ENCODE data around the gene C2orf49. TPM values are rescaled to one million over a fixed set of nuclear protein-coding genes. Genes with fewer than 3 reads are reported as not detected.

Gene C2orf49
- total and polyA plus RNA-seq, 2 of the 8 experiments (the other 6 are each of a cell fraction or from before 2014, with no cell fraction given), result 5.6 to 19.9 TPM

DNA sequence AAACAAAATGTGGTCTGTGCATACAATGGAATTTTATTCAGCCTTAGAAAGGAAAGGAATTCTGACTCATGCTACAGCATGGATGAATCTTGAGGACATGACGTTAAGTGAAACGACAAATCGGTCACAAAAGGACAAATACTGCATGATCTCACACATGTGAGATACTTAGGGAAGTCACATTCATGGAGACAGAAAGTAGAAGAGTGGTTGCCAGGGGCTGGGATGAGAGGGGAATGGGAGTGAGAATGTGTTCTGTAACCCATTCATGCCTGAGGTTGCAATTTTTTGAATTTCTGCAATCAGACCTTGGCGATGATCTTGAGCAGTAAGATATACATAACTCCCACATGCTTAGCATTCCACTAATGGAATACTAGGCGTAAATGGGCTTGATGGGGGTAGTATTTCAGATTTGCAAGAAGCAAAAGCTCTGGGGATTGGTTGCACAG lies 39.5 kb downstream of the C2orf49 start:
- H3K9me3 ChIP-seq (ENCODE audit: insufficient read depth in 2 of 2, low read depth in 1 of 2, low read length in 1 of 2), result no peaks in the 10 kb centered on the region
- no peak overlapping the region for H3K56ac ChIP-seq (replicated peaks; ENCODE audit: insufficient read length, low read depth, low read length)
- H3K4me1 ChIP-seq (replicated peaks in 1 of 4; ENCODE audit: control insufficient read depth in 3 of 4, insufficient read depth in 4 of 4, low read length in 3 of 4), result no peaks in the 10 kb centered on the region; a peak in 2 of 7 replicates
- CTCF ChIA-PET (ENCODE audit: partially characterized antibody), result no interaction called here
- TF ChIP-seq TAF1 (IDR thresholded peaks at IDR 0.05; ENCODE audit: low read depth, low read length) (no peak), CTBP2 (IDR thresholded peaks at IDR 0.05; ENCODE audit: borderline replicate concordance, insufficient read depth, insufficient read length, low read length) (no peak), POLR2AphosphoS5 (IDR thresholded peaks at IDR 0.05; ENCODE audit: low read depth, low read length) (no peak)
- H3K18ac ChIP-seq (ENCODE audit: extremely low read depth, low read length), result no peak overlapping the region
- H3K36me3 ChIP-seq (ENCODE audit: control insufficient read depth in 2 of 4, insufficient read depth in 4 of 4, low read length in 3 of 4), result peaks cover 0 to 19% (median 1%) of the 10 kb centered on the region in 4 experiments; a peak in 4 of 8 replicates
- H3K4me2 ChIP-seq (ENCODE audit: insufficient read depth in 1 of 2, low read depth in 2 of 2, low read length in 2 of 2), result no peak overlapping the region
- POLR2A ChIA-PET (ENCODE audit: partially characterized antibody), result no interaction called here
- no peak overlapping the region for H3K14ac ChIP-seq (ENCODE audit: insufficient read length)
- no peak overlapping the region for H2BK20ac ChIP-seq (ENCODE audit: low read length)
- no peak overlapping the region for H4K91ac ChIP-seq (replicated peaks; ENCODE audit: insufficient read length, low read length)
- no peaks in the 10 kb centered on the region for H3K27me3 ChIP-seq (replicated peaks in 1 of 4; ENCODE audit: control insufficient read depth in 3 of 4, extremely low read depth in 1 of 4, insufficient read depth in 3 of 4, low read length in 3 of 4)
- H3K27ac ChIP-seq (ENCODE audit: low read depth, low read length), result no peak overlapping the region
- H3K9ac ChIP-seq (replicated peaks in 1 of 4; ENCODE audit: extremely low read depth in 1 of 4, low read depth in 3 of 4, low read length in 3 of 4), result no peak overlapping the region
- H3K79me2 ChIP-seq (ENCODE audit: control insufficient read depth in 1 of 2, insufficient read depth in 2 of 2, low read length in 2 of 2), result no peaks in the 10 kb centered on the region
- no peaks in the 10 kb centered on the region for H4K20me1 ChIP-seq (replicated peaks in 1 of 2; ENCODE audit: control insufficient read depth in 1 of 2, insufficient read depth in 2 of 2, low read length in 2 of 2)
- no peak overlapping the region for H2BK120ac ChIP-seq (replicated peaks; ENCODE audit: low read depth, low read length)
- H3K23me2 ChIP-seq (ENCODE audit: low read depth, low read length), result no peaks in the 10 kb centered on the region
- no peak for FAIRE-seq
- WGBS, 2 experiments (ENCODE audit: extremely low coverage in 1 of 2, insufficient coverage in 1 of 2, insufficient read length in 1 of 2, insufficient replicate concordance in 2 of 2, low coverage in 1 of 2, low lambda C conversion rate in 2 of 2, missing lambda C conversion rate in 1 of 2), result 92% methylated on average over 5 of the region's 5 CpGs; no CpG with 5 or more reads in 1 of the 2 experiments
- H3K23ac ChIP-seq (ENCODE audit: insufficient read length), result no peak overlapping the region
- no peak overlapping the region for H2BK12ac ChIP-seq (ENCODE audit: low read depth, low read length)
- no peak overlapping the region for H3K4ac ChIP-seq (replicated peaks; ENCODE audit: insufficient read length, low read depth, low read length)
- no peak overlapping the region for H2BK15ac ChIP-seq (ENCODE audit: low read length)
- no peak overlapping the region for H3K4me3 ChIP-seq (ENCODE audit: extremely low read depth in 1 of 4, insufficient read depth in 2 of 4, low read depth in 3 of 4, low read length in 4 of 4)
- H2BK5ac ChIP-seq (ENCODE audit: low read depth, low read length), result no peak overlapping the region
- H2AFZ ChIP-seq (ENCODE audit: low read length), result no peak overlapping the region
- H2AK5ac ChIP-seq (ENCODE audit: low read depth, low read length), result no peak overlapping the region
- no peak for DNase-seq (ENCODE audit: low read depth in 1 of 2, low spot score in 2 of 2)
- no peak overlapping the region for H4K8ac ChIP-seq (ENCODE audit: extremely low read depth, insufficient read depth, low read length)
- no peak overlapping the region for H4K5ac ChIP-seq (ENCODE audit: insufficient read length, low read depth, low read length)
- no peaks in the 10 kb centered on the region for H3K79me1 ChIP-seq (ENCODE audit: low read depth, low read length)

Measured in H1 (cell line).